K562 (cell line): ENCODE results near the gene PPM1E. TPM values are rescaled to one million over a fixed set of nuclear protein-coding genes. Genes with fewer than 3 reads are reported as not detected.

Experiments
- ATAC-seq: fragments of 200-7000 bp; cut with Tn5 transposase; 3 replicates; pipeline ENCODE4 v1.9.1; 2020; ENCODE audit warnings: moderate library complexity
- BruUV-seq: library from RNA; stranded (reverse); fragments of 400-500 nt; replicated peaks from 2 replicates; lab custom pipeline; 2021; lab: Mats Ljungman, UMichigan
- CTCF ChIA-PET: fragments of 300-600 bp; formaldehyde crosslinking; extraction: SDS; loops from one replicate; lab custom pipeline; 2021; ENCODE audit warnings: low intra/inter-chr PET ratio; lab: Yijun Ruan, JAX
- POLR2A ChIA-PET: fragments of 300-600, 350-650 bp; sonication (Branson Sonifier 250); formaldehyde crosslinking; extraction: SDS; loops from one replicate; lab custom pipeline; 2021; ENCODE audit warnings: antibody characterized with exemption, inconsistent platforms; lab: Yijun Ruan, JAX
- DNase-seq, 4 experiments: peaks; one replicate each; pipeline versions ENCODE4 v3.0.0 to v3.0.0-alpha.2; 2011 to 2018; ENCODE audit warnings: low spot score in 3 of 4, mixed read lengths in 3 of 4; ENCODE audit errors: extremely low read depth in 1 of 4
- FAIRE-seq: peaks from 2 replicates; lab custom pipeline; 2011; peaks lifted over from hg19 to GRCh38; lab: Jason Lieb, UNC
- H2AFZ ChIP-seq: 2 replicates; pipeline ENCODE4 v1.6.0; 2011; ENCODE audit warnings: low read depth, low read length, control low read depth, inconsistent platforms
- H3K27ac ChIP-seq: fragments of 200-600 bp; 3 replicates; pipeline ENCODE4 v1.8.0; 2011; ENCODE audit warnings: low read depth, mild to moderate bottlenecking, control low read depth, inconsistent platforms, low read length, moderate library complexity, mixed read lengths; ENCODE audit errors: extremely low read depth
- H3K27me3 ChIP-seq, 2 experiments: fragments of 300-600 bp in 1 of 2; 2 replicates in 1 of 2; 3 replicates in 1 of 2; pipeline versions ENCODE4 v1.6.0 to v1.8.0; 2011; ENCODE audit warnings: inconsistent platforms in 2 of 2, low read length in 2 of 2, mild to moderate bottlenecking in 1 of 2, mixed read lengths in 1 of 2, moderate library complexity in 1 of 2; ENCODE audit not compliant: control insufficient read depth in 2 of 2, insufficient read depth in 2 of 2
- H3K36me3 ChIP-seq: fragments of 300-600 bp; 3 replicates; pipeline ENCODE4 v1.8.0; 2011; ENCODE audit warnings: mild to moderate bottlenecking, low read length, inconsistent platforms; ENCODE audit not compliant: control insufficient read depth, insufficient read depth
- H3K4me1 ChIP-seq, 2 experiments: fragments of 200-600 bp in 1 of 2; replicated peaks in 1 of 2; 2 replicates in 1 of 2; 3 replicates in 1 of 2; pipeline versions ENCODE4 v1.5.1 to v1.8.0; 2011; ENCODE audit warnings: inconsistent platforms in 2 of 2, low read length in 2 of 2, mild to moderate bottlenecking in 1 of 2, mixed read lengths in 1 of 2, moderate library complexity in 1 of 2; ENCODE audit not compliant: control insufficient read depth in 2 of 2, insufficient read depth in 2 of 2
- H3K4me2 ChIP-seq: 2 replicates; pipeline ENCODE4 v1.6.1; 2011; ENCODE audit warnings: low read length, control low read depth, inconsistent platforms, mixed read lengths; ENCODE audit not compliant: insufficient read depth
- H3K4me3 ChIP-seq: fragments of 200-600 bp; sonication (generic), shearing (Covaris generic); 2 replicates; pipeline ENCODE4 v1.5.1; 2016; ENCODE audit warnings: control low read depth, inconsistent platforms
- H3K79me2 ChIP-seq: fragments of 200-600 bp; 3 replicates; pipeline ENCODE4 v1.8.0; 2011; ENCODE audit warnings: low read length, inconsistent platforms; ENCODE audit not compliant: control insufficient read depth, insufficient read depth
- H3K9ac ChIP-seq, 2 experiments: 2 replicates each; pipeline versions ENCODE4 v1.6.0 to v1.6.1; 2011; ENCODE audit warnings: low read depth in 2 of 2, low read length in 2 of 2, control low read depth in 1 of 2, inconsistent platforms in 1 of 2, mild to moderate bottlenecking in 1 of 2, mixed read lengths in 1 of 2; ENCODE audit not compliant: insufficient read depth in 1 of 2
- H3K9me1 ChIP-seq: one replicate; pipeline ENCODE4 v1.6.0; 2011; ENCODE audit warnings: inconsistent platforms, mild to moderate bottlenecking, low read length, moderate library complexity; ENCODE audit not compliant: control insufficient read depth, insufficient read depth
- H3K9me3 ChIP-seq: replicated peaks from 2 replicates; pipeline ENCODE4 v1.5.1; 2011; ENCODE audit warnings: low read depth, low read length, inconsistent platforms; ENCODE audit not compliant: control insufficient read depth, insufficient read depth
- H4K20me1 ChIP-seq: replicated peaks from 2 replicates; pipeline ENCODE4 v1.6.1; 2011; ENCODE audit warnings: low read length, inconsistent platforms, mixed read lengths; ENCODE audit not compliant: control insufficient read depth, insufficient read depth
- MEIS2 ChIP-seq: fragments of 450-650 bp; IDR thresholded peaks from 2 replicates; pipeline ENCODE4 v1.6.1; 2014; ENCODE audit warnings: mild to moderate bottlenecking; ENCODE audit not compliant: partially characterized antibody
- WGBS: fragments of 100-300 bp; shearing (Covaris generic); methylation state at CpG from one replicate; pipeline ENCODE4 v1.1.6; 2016; ENCODE audit warnings: low coverage, mixed read lengths; ENCODE audit not compliant: insufficient coverage; ENCODE audit errors: missing lambda C conversion rate; 5-methylcytosine and 5-hydroxymethylcytosine counted together
- in situ Hi-C: fragments of 300-500 bp; cut with MboI; formaldehyde crosslinking; loops from 4 replicates; pipeline ENCODE4 v1.15.0; 2018; ENCODE audit warnings: inconsistent platforms, mixed read lengths
- intact Hi-C: fragments of 100-400 bp; cut with micrococcal nuclease; formaldehyde crosslinking; loops from 2 replicates; pipeline ENCODE4 v1.14.2; 2022
- polyA plus RNA-seq, 8 experiments: library from polyadenylated mRNA; depleted of rRNA in 4 of 8; stranded (reverse) in 5 of 8; unstranded in 3 of 8; fragments of >200 nt; fragmentation: Nextera tagmentation in 2 of 8; fragmentation: Illumina TruSeq in 1 of 8; extraction: Ambion mirVana in 2 of 8; extraction: Trizol in 1 of 8; gene quantifications; 2 replicates each; pipeline versions ENCODE4 v1.2.1 to v1.2.3, GENCODE V29; 2011 to 2014; ENCODE audit warnings: inconsistent platforms in 1 of 8, missing spikeins in 1 of 8
- total RNA-seq, 7 experiments: library from RNA; depleted of rRNA in 6 of 7; stranded (reverse); fragments of >200 nt in 6 of 7; fragmentation: Illumina TruSeq in 2 of 7; extraction: Trizol in 2 of 7; gene quantifications; 2 replicates each; pipeline versions ENCODE4 v1.2.1 to v1.2.3, GENCODE V29; 2011 to 2021; ENCODE audit warnings: low replicate concordance in 1 of 7
- TF ChIP-seq, protein P1 (sequence below), 3 experiments: fragments of 200-800 bp in 1 of 3; fragments of 250-450 bp in 1 of 3; fragments of 450-650 bp in 1 of 3; sonication (Bioruptor Pico) in 1 of 3; sonication (Bioruptor generic) in 1 of 3; formaldehyde crosslinking in 1 of 3; IDR thresholded peaks; 2 replicates each; pipeline versions ENCODE4 v1.6.1 to v1.8.0; 2016 to 2022; ENCODE audit warnings: mild to moderate bottlenecking in 2 of 3, missing genetic modification characterization in 2 of 3, missing compliant biosample characterization in 1 of 3, moderate library complexity in 1 of 3

Gene PPM1E
- total and polyA plus RNA-seq, 9 of the 15 experiments (the other 6 are each of a cell fraction or from before 2014, with no cell fraction given) = 1.0 to 5.7 (median 4.7) TPM

DNA sequence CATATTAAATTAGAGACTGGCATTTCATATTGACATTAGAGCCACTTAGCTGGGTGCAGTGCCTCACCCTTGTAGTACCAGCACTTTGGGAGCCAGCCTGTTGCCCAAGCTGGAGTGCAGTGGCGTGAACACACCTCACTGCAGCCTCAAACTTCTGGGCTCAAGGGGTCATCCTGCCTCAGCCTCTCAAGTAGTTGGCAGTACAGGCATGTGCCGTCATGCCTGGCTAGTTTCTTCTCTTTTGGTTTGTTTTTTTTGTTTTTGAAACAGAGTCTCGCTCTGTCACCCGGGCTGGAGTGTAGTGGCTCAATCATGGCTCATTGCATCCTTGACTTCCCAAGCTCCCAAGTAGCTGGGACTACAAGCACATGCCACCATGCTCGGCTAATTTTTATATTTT is 8.7 kb downstream of the PPM1E start:
- intact Hi-C loops (no loop called here), in situ Hi-C loops (no loop called here)
- 60% methylated on average over 5 of the region's 5 CpGs for WGBS
- DNase-seq (no peak), ATAC-seq (no peak), FAIRE-seq (peak; percentile 54)
- H3K9ac ChIP-seq = no peak overlapping the region
- no peak overlapping the region for H3K4me2 ChIP-seq
- no peaks in the 10 kb centered on the region for H3K27me3 ChIP-seq
- H3K4me3 ChIP-seq = no peak overlapping the region
- no peaks in the 10 kb centered on the region for H4K20me1 ChIP-seq
- H3K4me1 ChIP-seq = peaks cover 0 to 5% of the 10 kb centered on the region in 2 experiments; a peak in 1 of 5 replicates
- H3K79me2 ChIP-seq = no peaks in the 10 kb centered on the region; the same call in 2 of the 3 replicates
- POLR2A ChIA-PET = interaction anchor here (1.1 kb wide), 1 partner anchor 8 kb away, joined by 3 read pairs; no protein-coding TSS in a partner anchor
- H2AFZ ChIP-seq = no peak overlapping the region
- H3K27ac ChIP-seq = no peak overlapping the region
- no peaks in the 10 kb centered on the region for H3K36me3 ChIP-seq
- TF ChIP-seq, protein P1, sequence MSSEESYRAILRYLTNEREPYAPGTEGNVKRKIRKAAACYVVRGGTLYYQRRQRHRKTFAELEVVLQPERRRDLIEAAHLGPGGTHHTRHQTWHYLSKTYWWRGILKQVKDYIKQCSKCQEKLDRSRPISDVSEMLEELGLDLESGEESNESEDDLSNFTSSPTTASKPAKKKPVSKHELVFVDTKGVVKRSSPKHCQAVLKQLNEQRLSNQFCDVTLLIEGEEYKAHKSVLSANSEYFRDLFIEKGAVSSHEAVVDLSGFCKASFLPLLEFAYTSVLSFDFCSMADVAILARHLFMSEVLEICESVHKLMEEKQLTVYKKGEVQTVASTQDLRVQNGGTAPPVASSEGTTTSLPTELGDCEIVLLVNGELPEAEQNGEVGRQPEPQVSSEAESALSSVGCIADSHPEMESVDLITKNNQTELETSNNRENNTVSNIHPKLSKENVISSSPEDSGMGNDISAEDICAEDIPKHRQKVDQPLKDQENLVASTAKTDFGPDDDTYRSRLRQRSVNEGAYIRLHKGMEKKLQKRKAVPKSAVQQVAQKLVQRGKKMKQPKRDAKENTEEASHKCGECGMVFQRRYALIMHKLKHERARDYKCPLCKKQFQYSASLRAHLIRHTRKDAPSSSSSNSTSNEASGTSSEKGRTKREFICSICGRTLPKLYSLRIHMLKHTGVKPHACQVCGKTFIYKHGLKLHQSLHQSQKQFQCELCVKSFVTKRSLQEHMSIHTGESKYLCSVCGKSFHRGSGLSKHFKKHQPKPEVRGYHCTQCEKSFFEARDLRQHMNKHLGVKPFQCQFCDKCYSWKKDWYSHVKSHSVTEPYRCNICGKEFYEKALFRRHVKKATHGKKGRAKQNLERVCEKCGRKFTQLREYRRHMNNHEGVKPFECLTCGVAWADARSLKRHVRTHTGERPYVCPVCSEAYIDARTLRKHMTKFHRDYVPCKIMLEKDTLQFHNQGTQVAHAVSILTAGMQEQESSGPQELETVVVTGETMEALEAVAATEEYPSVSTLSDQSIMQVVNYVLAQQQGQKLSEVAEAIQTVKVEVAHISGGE (CRISPR knock-in tag; IDR thresholded peaks at IDR 0.05) = 0 out of 6 replicates have a peak, but pooled peaks of 1 of the 3 experiments have one; percentile 10
- no peak for TF ChIP-seq MEIS2
- TF ChIP-seq, all 486 proteins: peak for 1
- no TSS peak for BruUV-seq
- Histone ChIP-seq H3K9me1 (no peaks in the 10 kb centered on the region), H3K9me3 (no peaks in the 10 kb centered on the region)
- CTCF ChIA-PET = no interaction called here
